ENCODE measurements around the gene ISLR.

ISLR gene

GRCh38 chr15:74170875-74171578, 2.5 kb upstream of the ISLR start:
- H3K27ac ChIP-seq: no peak overlapping the region
- TF ChIP-seq CTCF (conservative IDR thresholded peaks at IDR 0.05): no peak

- H3K27ac ChIP-seq: no peak overlapping the region
- no peak for TF ChIP-seq CTCF (conservative IDR thresholded peaks at IDR 0.05)
These were observed 1.5 kb upstream of the ISLR start for GRCh38 chr15:74171965-74172541.

GRCh38 chr15:74172701-74173379, 670 bp upstream of the ISLR start:
- TF ChIP-seq CTCF (conservative IDR thresholded peaks at IDR 0.05): no peak
- H3K27ac ChIP-seq: no peak overlapping the region

- TF ChIP-seq CTCF (conservative IDR thresholded peaks at IDR 0.05): no peak
- H3K27ac ChIP-seq: no peak overlapping the region
These were observed 878 bp downstream of the ISLR start for GRCh38 chr15:74174219-74174957.

- no peak overlapping the region for H3K27ac ChIP-seq
- TF ChIP-seq CTCF (conservative IDR thresholded peaks at IDR 0.05): no peak
These were observed 1.4 kb downstream of the ISLR start for GRCh38 chr15:74174958-74175253.

GRCh38 chr15:74175271-74176191, 2.0 kb downstream of the ISLR start:
- no peak for TF ChIP-seq CTCF (conservative IDR thresholded peaks at IDR 0.05)
- no peak overlapping the region for H3K27ac ChIP-seq

All from VCaP (cell line).